GM19035 (cell line): ENCODE data around the gene POU3F3.

Experiments
- ATAC-seq: cut with Tn5 transposase; IDR thresholded peaks from one replicate; pipeline ENCODE4 v1.9.1; 2021; ENCODE audit not compliant: unreplicated experiment

POU3F3 gene

GRCh38 chr2:104901037-104901881 lies 47.3 kb downstream of the POU3F3 start:
- no peak for ATAC-seq

GRCh38 chr2:104902317-104902716 lies 48.4 kb downstream of the POU3F3 start:
- ATAC-seq = no peak
